IMR-90 (cell line): ENCODE measurements around the gene ANO10. TPM values are rescaled to one million over a fixed set of nuclear protein-coding genes. Genes with fewer than 3 reads are reported as not detected.

Experiments
- ATAC-seq: fragments of 200-7000 bp; cut with Tn5 transposase; 2 replicates; pipeline ENCODE4 v1.9.1; 2020; ENCODE audit warnings: low read depth, mild to moderate bottlenecking, moderate library complexity
- BruUV-seq: library from RNA; stranded (reverse); fragments of 400-500 nt; replicated peaks from 2 replicates; lab custom pipeline; 2021; lab: Mats Ljungman, UMichigan
- CTCF ChIA-PET: fragments of 300-600 bp; formaldehyde crosslinking; extraction: SDS; loops from one replicate; lab custom pipeline; 2021; ENCODE audit warnings: antibody characterized with exemption; lab: Yijun Ruan, JAX
- POLR2A ChIA-PET: fragments of 300-600 bp; sonication (Branson Sonifier 250); formaldehyde crosslinking; loops from one replicate; lab custom pipeline; 2022; ENCODE audit warnings: antibody characterized with exemption; ENCODE audit not compliant: unreplicated experiment; lab: Charles Lee
- DNase-seq: peaks from one replicate; pipeline ENCODE4 v3.0.0; 2013
- H2AFZ ChIP-seq: replicated peaks from 2 replicates; pipeline ENCODE3; 2013; ENCODE audit warnings: low read length, mild to moderate bottlenecking; ENCODE audit not compliant: poor library complexity
- H2AK5ac ChIP-seq: 2 replicates; pipeline ENCODE4 v1.6.1; 2013; ENCODE audit warnings: low read depth, low read length, inconsistent platforms
- H2AK9ac ChIP-seq: replicated peaks from 2 replicates; pipeline ENCODE3; 2013; ENCODE audit warnings: mild to moderate bottlenecking, low read depth, low read length, moderate library complexity; ENCODE audit not compliant: poor library complexity
- H2BK120ac ChIP-seq: 2 replicates; pipeline ENCODE4 v1.6.1; 2013; ENCODE audit warnings: low read depth, low read length, inconsistent platforms
- H2BK15ac ChIP-seq: 3 replicates; pipeline ENCODE4 v1.6.1; 2013; ENCODE audit warnings: low read depth, low read length, inconsistent platforms
- H2BK20ac ChIP-seq: 2 replicates; pipeline ENCODE4 v1.6.1; 2013; ENCODE audit warnings: low read depth, mild to moderate bottlenecking, inconsistent platforms, low read length, moderate library complexity
- H2BK5ac ChIP-seq: 2 replicates; pipeline ENCODE4 v1.6.1; 2013; ENCODE audit warnings: mild to moderate bottlenecking, low read depth, low read length, inconsistent platforms; ENCODE audit not compliant: poor library complexity, severe bottlenecking
- H3K14ac ChIP-seq: replicated peaks from 2 replicates; pipeline ENCODE4 v1.6.1; 2013; ENCODE audit warnings: low read depth, low read length, inconsistent platforms
- H3K18ac ChIP-seq: 2 replicates; pipeline ENCODE4 v1.6.1; 2013; ENCODE audit warnings: low read depth, low read length, control low read depth
- H3K23ac ChIP-seq: 2 replicates; pipeline ENCODE4 v1.6.1; 2013; ENCODE audit warnings: low read depth, low read length, inconsistent platforms
- H3K27ac ChIP-seq: 2 replicates; pipeline ENCODE4 v1.5.1; 2013; ENCODE audit warnings: mild to moderate bottlenecking, control low read depth, low read length; ENCODE audit not compliant: insufficient read depth
- H3K27me3 ChIP-seq: 2 replicates; pipeline ENCODE4 v1.6.1; 2013; ENCODE audit warnings: low read length; ENCODE audit not compliant: control insufficient read depth, insufficient read depth
- H3K36me3 ChIP-seq: 2 replicates; pipeline ENCODE4 v1.6.1; 2013; ENCODE audit warnings: low read length, mixed read lengths; ENCODE audit not compliant: control insufficient read depth, insufficient read depth
- H3K4ac ChIP-seq: 2 replicates; pipeline ENCODE4 v1.6.1; 2013; ENCODE audit warnings: low read depth, low read length, inconsistent platforms
- H3K4me1 ChIP-seq: 2 replicates; pipeline ENCODE4 v1.6.1; 2013; ENCODE audit warnings: low read length, mixed read lengths; ENCODE audit not compliant: control insufficient read depth, insufficient read depth
- H3K4me2 ChIP-seq: 2 replicates; pipeline ENCODE4 v1.6.1; 2013; ENCODE audit warnings: low read depth, mild to moderate bottlenecking, control low read depth, low read length, moderate library complexity
- H3K4me3 ChIP-seq: 2 replicates; pipeline ENCODE4 v1.5.1; 2013; ENCODE audit warnings: low read depth, mild to moderate bottlenecking, control low read depth, low read length, moderate library complexity; ENCODE audit not compliant: insufficient read depth
- H3K56ac ChIP-seq: 2 replicates; pipeline ENCODE4 v1.6.1; 2013; ENCODE audit warnings: low read length, inconsistent platforms; ENCODE audit not compliant: insufficient read depth; ENCODE audit errors: extremely low read depth
- H3K79me1 ChIP-seq, 2 experiments: 2 replicates each; pipeline ENCODE4 v1.6.1; 2013; ENCODE audit warnings: low read length in 2 of 2, inconsistent platforms in 1 of 2, low read depth in 1 of 2
- H3K9ac ChIP-seq: 2 replicates; pipeline ENCODE4 v1.6.1; 2013; ENCODE audit warnings: low read depth, low read length, control low read depth
- H3K9me1 ChIP-seq: 2 replicates; pipeline ENCODE4 v1.6.1; 2013; ENCODE audit warnings: low read length, inconsistent platforms; ENCODE audit not compliant: insufficient read depth
- H3K9me3 ChIP-seq: 2 replicates; pipeline ENCODE4 v1.6.1; 2013; ENCODE audit warnings: low read length; ENCODE audit not compliant: control insufficient read depth, insufficient read depth
- H4K20me1 ChIP-seq: 2 replicates; pipeline ENCODE4 v1.6.1; 2013; ENCODE audit warnings: low read length, inconsistent platforms; ENCODE audit not compliant: insufficient read depth
- H4K5ac ChIP-seq: 2 replicates; pipeline ENCODE4 v1.6.1; 2013; ENCODE audit warnings: mild to moderate bottlenecking, low read depth, low read length, control low read depth
- H4K8ac ChIP-seq, 2 experiments: 2 replicates each; pipeline ENCODE4 v1.6.1; 2013; ENCODE audit warnings: low read depth in 2 of 2, low read length in 2 of 2, control low read depth in 1 of 2, inconsistent platforms in 1 of 2
- H4K91ac ChIP-seq: 2 replicates; pipeline ENCODE4 v1.6.1; 2013; ENCODE audit warnings: low read depth, low read length, inconsistent platforms; ENCODE audit not compliant: insufficient read depth
- BHLHE40 ChIP-seq: fragments of 150-350 bp; IDR thresholded peaks from 2 replicates; pipeline ENCODE4 v1.6.1; 2016; ENCODE audit warnings: mild to moderate bottlenecking, low read depth, low read length
- CEBPB ChIP-seq: IDR thresholded peaks from 2 replicates; pipeline ENCODE4 v1.6.1; 2012; ENCODE audit warnings: low read depth, low read length, improper control_type of control experiment
- CHD1 ChIP-seq: IDR thresholded peaks from 2 replicates; pipeline ENCODE4 v1.6.1; 2012; ENCODE audit warnings: low read depth, low read length, improper control_type of control experiment
- CTCF ChIP-seq: conservative IDR thresholded peaks from 2 replicates; pipeline ENCODE4 v1.5.1; 2012; ENCODE audit warnings: mild to moderate bottlenecking, low read depth, low read length, improper control_type of control experiment
- ELK1 ChIP-seq: fragments of 150-350 bp; IDR thresholded peaks from 2 replicates; pipeline ENCODE4 v1.6.1; 2016; ENCODE audit warnings: low read depth, mild to moderate bottlenecking, low read length, moderate library complexity, borderline replicate concordance
- FOS ChIP-seq: fragments of 150-350 bp; IDR thresholded peaks from 2 replicates; pipeline ENCODE4 v1.6.1; 2016; ENCODE audit warnings: low read depth, low read length
- MAFK ChIP-seq: IDR thresholded peaks from 2 replicates; pipeline ENCODE4 v1.6.1; 2012; ENCODE audit warnings: low read depth, low read length, improper control_type of control experiment
- MAZ ChIP-seq: IDR thresholded peaks from 2 replicates; pipeline ENCODE4 v1.6.1; 2012; ENCODE audit warnings: low read depth, mild to moderate bottlenecking, low read length, improper control_type of control experiment, moderate library complexity, borderline replicate concordance
- MXI1 ChIP-seq: IDR thresholded peaks from 2 replicates; pipeline ENCODE4 v1.6.1; 2012; ENCODE audit warnings: low read depth, mild to moderate bottlenecking, low read length, moderate library complexity, borderline replicate concordance
- NFE2L2 ChIP-seq: fragments of 150-350 bp; IDR thresholded peaks from 2 replicates; pipeline ENCODE4 v1.6.1; 2016; ENCODE audit warnings: low read depth, mild to moderate bottlenecking, low read length
- POLR2A ChIP-seq: IDR thresholded peaks from 2 replicates; pipeline ENCODE4 v1.6.1; 2012; ENCODE audit warnings: mild to moderate bottlenecking, low read depth, low read length
- RAD21 ChIP-seq: IDR thresholded peaks from 2 replicates; pipeline ENCODE4 v1.6.1; 2012; ENCODE audit warnings: low read length, improper control_type of control experiment
- RCOR1 ChIP-seq: IDR thresholded peaks from 2 replicates; pipeline ENCODE4 v1.6.1; 2012; ENCODE audit warnings: mild to moderate bottlenecking, low read length, improper control_type of control experiment; ENCODE audit not compliant: insufficient replicate concordance
- RFX5 ChIP-seq: IDR thresholded peaks from 2 replicates; pipeline ENCODE4 v1.8.0; 2012; ENCODE audit warnings: low read depth, mild to moderate bottlenecking, low read length, moderate library complexity
- SMC3 ChIP-seq: fragments of 150-350 bp; IDR thresholded peaks from 2 replicates; pipeline ENCODE4 v1.6.1; 2016; ENCODE audit warnings: low read depth, mild to moderate bottlenecking, antibody characterized with exemption, low read length, moderate library complexity
- USF2 ChIP-seq: fragments of 150-350 bp; IDR thresholded peaks from 2 replicates; pipeline ENCODE4 v1.6.1; 2017; ENCODE audit warnings: mild to moderate bottlenecking, antibody characterized with exemption, low read length, low read depth
- WGBS, 2 experiments: methylation state at CpG; one replicate each; pipeline versions ENCODE4 v1.1.5 to v1.1.7; 2013; ENCODE audit warnings: missing lambda C conversion rate in 2 of 2; ENCODE audit not compliant: insufficient read length in 1 of 2; ENCODE audit errors: extremely low coverage in 2 of 2; 5-methylcytosine and 5-hydroxymethylcytosine counted together
- dilution Hi-C: fragments of 300-500 bp; cut with HindIII; formaldehyde crosslinking; loops from one replicate; pipeline ENCODE4 v1.14.3; 2018; ENCODE audit warnings: low sequenced_read_pairs; ENCODE audit not compliant: unreplicated experiment
- in situ Hi-C: fragments of 300-500 bp; cut with MboI; formaldehyde crosslinking; loops from 3 replicates; pipeline ENCODE4 v1.14.3; 2019; ENCODE audit warnings: low sequenced_read_pairs, inconsistent platforms, mixed read lengths
- intact Hi-C: fragments of 100-400 bp; cut with micrococcal nuclease; formaldehyde crosslinking; loops from 2 replicates; pipeline ENCODE4 v1.10.0; 2022
- polyA plus RNA-seq, 3 experiments: library from polyadenylated mRNA; depleted of rRNA; stranded (reverse); fragments of >200 nt; gene quantifications; 2 replicates each; pipeline ENCODE4 v1.2.3, GENCODE V29; 2012; ENCODE audit warnings: low replicate concordance in 1 of 3
- total RNA-seq: library from RNA; depleted of rRNA; stranded (reverse); fragments of >200 nt; gene quantifications from 2 replicates; pipeline ENCODE4 v1.2.3, GENCODE V29; 2012

The ANO10 gene
- total and polyA plus RNA-seq, 2 of the 4 experiments (the other 2 are of a cell fraction): 28.5 to 41.6 TPM

- H2BK120ac ChIP-seq: no peak overlapping the region
- no peak overlapping the region for H3K4ac ChIP-seq
- CTCF ChIA-PET: no interaction called here
- no peak for TF ChIP-seq RAD21
- no peak for TF ChIP-seq RFX5
- no peak for TF ChIP-seq CEBPB
- TF ChIP-seq CHD1: no peak
- TF ChIP-seq MAZ: no peak
- no peak for TF ChIP-seq BHLHE40
- TF ChIP-seq ELK1: no peak
- no peak for TF ChIP-seq FOS
- TF ChIP-seq MAFK: no peak
- TF ChIP-seq CTCF: no peak
- TF ChIP-seq MXI1: no peak
- no peak for TF ChIP-seq SMC3
- no peak for TF ChIP-seq NFE2L2
- no peak for TF ChIP-seq POLR2A
- no peak for TF ChIP-seq RCOR1
- no peak for TF ChIP-seq USF2
- H3K56ac ChIP-seq: no peak overlapping the region
- no peaks in the 10 kb centered on the region for H3K27me3 ChIP-seq
- no peak overlapping the region for H3K4me3 ChIP-seq
- no peak overlapping the region for H3K4me2 ChIP-seq
- ATAC-seq: no peak
- no peak overlapping the region for H3K23ac ChIP-seq
- POLR2A ChIA-PET: no interaction called here
- no peak overlapping the region for H3K27ac ChIP-seq
- no peak for DNase-seq
- H3K36me3 ChIP-seq: 0 out of 2 replicates have a peak, but pooled peaks cover 2% of the 10 kb centered on the region
- in situ Hi-C loops (no loop called here), intact Hi-C loops (no loop called here), dilution Hi-C loops (no loop called here)
- no peaks in the 10 kb centered on the region for H3K4me1 ChIP-seq
- H3K79me1 ChIP-seq: peaks cover 0 to 1% of the 10 kb centered on the region in 2 experiments; a peak in 2 of 4 replicates
- no peak overlapping the region for H3K14ac ChIP-seq
- no peak overlapping the region for H4K91ac ChIP-seq
- no peaks in the 10 kb centered on the region for H4K20me1 ChIP-seq
- no peak overlapping the region for H3K9ac ChIP-seq
- no peak overlapping the region for H2BK5ac ChIP-seq
- H4K8ac ChIP-seq: no peak overlapping the region
- no peak overlapping the region for H2AFZ ChIP-seq
- WGBS, 2 experiments: no CpG with 5 or more reads among the region's 1 CpG
- H4K5ac ChIP-seq: no peak overlapping the region
- no peak overlapping the region for H2AK9ac ChIP-seq
- H2BK20ac ChIP-seq: no peak overlapping the region
- no peak overlapping the region for H2AK5ac ChIP-seq
- H3K18ac ChIP-seq: no peak overlapping the region
- H3K9me1 ChIP-seq: peaks cover 3% of the 10 kb centered on the region; the same call in 1 of the 2 replicates
- H2BK15ac ChIP-seq: no peak overlapping the region
- no TSS peak for BruUV-seq
- no peaks in the 10 kb centered on the region for H3K9me3 ChIP-seq
Measured at GRCh38 chr3:43400167-43400566, 221.6 kb downstream of the ANO10 start.
